Neural cell (in vitro differentiated cells): Measurements from ENCODE around the gene GAB1. TPM values are rescaled to one million over a fixed set of nuclear protein-coding genes. Genes with fewer than 3 reads are reported as not detected.

Source experiments
- H2AFZ ChIP-seq: fragments of 200-600, 300-800 bp; sonication (generic), shearing (Covaris generic); 2 replicates; pipeline ENCODE4 v1.6.0; 2014; ENCODE audit warnings: low read depth, mild to moderate bottlenecking, antibody characterized with exemption, low read length, moderate library complexity
- H3F3A ChIP-seq: fragments of 200-600 bp; shearing (Covaris generic); 2 replicates; pipeline ENCODE4 v1.6.1; 2016; ENCODE audit warnings: mild to moderate bottlenecking, moderate library complexity, mixed read lengths, antibody characterized with exemption, low read length; ENCODE audit not compliant: insufficient read depth, poor library complexity, severe bottlenecking
- H3K27ac ChIP-seq: fragments of 200-600, 300-800 bp; sonication (generic), shearing (Covaris generic); 2 replicates; pipeline ENCODE4 v1.5.1; 2014; ENCODE audit warnings: mild to moderate bottlenecking, low read length, moderate library complexity
- H3K27me3 ChIP-seq: fragments of 300-800, 200-600 bp; sonication (generic), shearing (Covaris generic); 2 replicates; pipeline ENCODE4 v1.6.0; 2014; ENCODE audit warnings: mild to moderate bottlenecking, low read depth, low read length, moderate library complexity; ENCODE audit not compliant: insufficient read depth
- H3K36me3 ChIP-seq: fragments of 300-800, 200-600 bp; sonication (generic), shearing (Covaris generic); 2 replicates; pipeline ENCODE4 v1.5.1; 2014; ENCODE audit warnings: mild to moderate bottlenecking, antibody characterized with exemption, low read length, moderate library complexity; ENCODE audit not compliant: insufficient read depth
- H3K4me2 ChIP-seq: fragments of 300-800, 200-600 bp; sonication (generic), shearing (Covaris generic); 2 replicates; pipeline ENCODE4 v1.6.0; 2014; ENCODE audit warnings: mild to moderate bottlenecking, low read length
- H3K4me3 ChIP-seq: fragments of 300-800, 200-600 bp; sonication (generic), shearing (Covaris generic); 2 replicates; pipeline ENCODE4 v1.5.1; 2014; ENCODE audit warnings: mild to moderate bottlenecking, low read length, moderate library complexity
- H3K79me2 ChIP-seq: fragments of 200-600 bp; shearing (Covaris generic); replicated peaks from 2 replicates; pipeline ENCODE4 v1.6.0; 2014; ENCODE audit warnings: mild to moderate bottlenecking, low read length, moderate library complexity; ENCODE audit not compliant: insufficient read depth
- H3K9ac ChIP-seq: fragments of 300-800, 200-600 bp; sonication (generic), shearing (Covaris generic); 2 replicates; pipeline ENCODE4 v1.6.1; 2016; ENCODE audit warnings: mild to moderate bottlenecking, low read length, mixed read lengths
- H3K9me2 ChIP-seq: fragments of 200-600 bp; shearing (Covaris generic); 2 replicates; pipeline ENCODE4 v1.6.1; 2016; ENCODE audit warnings: mild to moderate bottlenecking, low read length, mixed read lengths; ENCODE audit not compliant: insufficient read depth
- H3K9me3 ChIP-seq: fragments of 200-600, 300-800 bp; sonication (generic), shearing (Covaris generic); 2 replicates; pipeline ENCODE4 v1.6.1; 2016; ENCODE audit warnings: mild to moderate bottlenecking, mixed run types, low read length, moderate library complexity, mixed read lengths
- H4K20me1 ChIP-seq: fragments of 200-600 bp; shearing (Covaris generic); 2 replicates; pipeline ENCODE4 v1.6.1; 2016; ENCODE audit warnings: mild to moderate bottlenecking, mixed run types; ENCODE audit not compliant: insufficient read depth
- CTCF ChIP-seq: fragments of 450-650 bp; IDR thresholded peaks from 2 replicates; pipeline ENCODE4 v1.5.1; 2014; ENCODE audit warnings: antibody characterized with exemption, mild to moderate bottlenecking, moderate library complexity; ENCODE audit not compliant: poor library complexity, severe bottlenecking
- EP300 ChIP-seq: fragments of 450-650 bp; conservative IDR thresholded peaks from 2 replicates; pipeline ENCODE4 v1.6.1; 2014; ENCODE audit warnings: antibody characterized with exemption, mild to moderate bottlenecking, moderate library complexity; ENCODE audit not compliant: poor library complexity, severe bottlenecking
- EZH2 ChIP-seq: fragments of 200-600, 300-800 bp; shearing (Covaris generic), sonication (generic); IDR thresholded peaks from 2 replicates; pipeline ENCODE4 v1.6.1; 2014; ENCODE audit warnings: antibody characterized with exemption, low read length, borderline replicate concordance, mild to moderate bottlenecking; ENCODE audit not compliant: insufficient read depth, poor library complexity, severe bottlenecking
- MXI1 ChIP-seq: fragments of 450-650 bp; conservative IDR thresholded peaks from 2 replicates; pipeline ENCODE4 v1.6.1; 2014; ENCODE audit warnings: antibody characterized with exemption, mild to moderate bottlenecking; ENCODE audit not compliant: poor library complexity, severe bottlenecking
- POLR2AphosphoS5 ChIP-seq: IDR thresholded peaks from 2 replicates; pipeline ENCODE4 v1.6.1; 2012
- RAD21 ChIP-seq: fragments of 450-650 bp; conservative IDR thresholded peaks from 2 replicates; pipeline ENCODE4 v1.6.1; 2014; ENCODE audit warnings: antibody characterized with exemption, mild to moderate bottlenecking, moderate library complexity
- REST ChIP-seq: IDR thresholded peaks from 2 replicates; pipeline ENCODE4 v1.6.1; 2012; ENCODE audit warnings: borderline replicate concordance
- SMC3 ChIP-seq: fragments of 450-650 bp; conservative IDR thresholded peaks from 2 replicates; pipeline ENCODE4 v1.6.1; 2014; ENCODE audit warnings: antibody characterized with exemption, mild to moderate bottlenecking, moderate library complexity; ENCODE audit not compliant: poor library complexity
- TAF1 ChIP-seq: IDR thresholded peaks from 2 replicates; pipeline ENCODE4 v1.6.1; 2012; ENCODE audit warnings: low read depth
- polyA plus RNA-seq: library from polyadenylated mRNA; depleted of rRNA; stranded (reverse); fragments of >200 nt; gene quantifications from 2 replicates; pipeline ENCODE4 v1.2.3, GENCODE V29; 2014

GAB1 gene
- polyA plus RNA-seq, 1 donor from 2014 or later, result 2.4 TPM

GRCh38 chr4:143311924-143312323, 24.8 kb upstream of the GAB1 start:
- no peak overlapping the region for H2AFZ ChIP-seq

GRCh38 chr4:143313521-143313920, 23.2 kb upstream of the GAB1 start:
- H3K4me2 ChIP-seq, result no peak overlapping the region
- no peaks in the 10 kb centered on the region for H3K36me3 ChIP-seq
- TF ChIP-seq RAD21 (no peak), TAF1 (no peak), CTCF (no peak), EZH2 (no peak), EP300 (no peak), SMC3 (no peak), POLR2AphosphoS5 (no peak)

More at GRCh38 chr4:143311924-143312323, 24.8 kb upstream of the GAB1 start:
- Histone ChIP-seq H3K27ac (no peak overlapping the region), H4K20me1 (no peaks in the 10 kb centered on the region), H3K27me3 (no peaks in the 10 kb centered on the region), H3K79me2 (no peaks in the 10 kb centered on the region), H3K9me2 (no peaks in the 10 kb centered on the region), H3F3A (no peaks in the 10 kb centered on the region), H3K9ac (no peak overlapping the region), H3K4me3 (no peak overlapping the region), H3K9me3 (no peaks in the 10 kb centered on the region), H3K4me2 (no peak overlapping the region), H3K36me3 (no peaks in the 10 kb centered on the region)
- TF ChIP-seq EP300 (no peak), SMC3 (no peak), MXI1 (no peak), RAD21 (no peak), EZH2 (no peak), CTCF (no peak), REST (no peak), TAF1 (no peak), POLR2AphosphoS5 (no peak)

More at GRCh38 chr4:143313521-143313920, 23.2 kb upstream of the GAB1 start:
- Histone ChIP-seq H4K20me1 (no peaks in the 10 kb centered on the region), H3K9me3 (no peaks in the 10 kb centered on the region), H3K9me2 (no peaks in the 10 kb centered on the region), H3K27me3 (no peaks in the 10 kb centered on the region), H3K27ac (no peak overlapping the region), H3K79me2 (no peaks in the 10 kb centered on the region), H2AFZ (no peak overlapping the region), H3K9ac (no peak overlapping the region), H3K4me3 (no peak overlapping the region), H3F3A (no peaks in the 10 kb centered on the region)
